Astrocyte of the cerebellum (primary cell): ENCODE results near the gene NAA50.
A peak's percentile ranks its signal among the peaks of the same experiment; 100 is the strongest.

ENCODE experiments used
- DNase-seq: peaks from one replicate; pipeline ENCODE4 v3.0.0-alpha.2; 2011; ENCODE audit warnings: low read depth
- H3K4me3 ChIP-seq: 2 replicates; pipeline ENCODE4 v1.5.1; 2011; ENCODE audit warnings: mild to moderate bottlenecking, low read depth, low read length, moderate library complexity
- CTCF ChIP-seq: IDR thresholded peaks from 2 replicates; pipeline ENCODE4 v1.5.1; 2012; ENCODE audit warnings: low read length, low read depth, moderate library complexity, mild to moderate bottlenecking; ENCODE audit errors: missing control alignments
- in situ Hi-C: cut with HindIII; loops from 2 replicates; pipeline ENCODE4 v1.10.0; 2017; ENCODE audit warnings: low sequenced_read_pairs

Gene NAA50

GRCh38 chr3:113684271-113684819 lies 61.7 kb downstream of the NAA50 start:
- DNase-seq = no peak
- no peak overlapping the region for H3K4me3 ChIP-seq
- in situ Hi-C loops = no loop called here
- no peak for TF ChIP-seq CTCF

DNA sequence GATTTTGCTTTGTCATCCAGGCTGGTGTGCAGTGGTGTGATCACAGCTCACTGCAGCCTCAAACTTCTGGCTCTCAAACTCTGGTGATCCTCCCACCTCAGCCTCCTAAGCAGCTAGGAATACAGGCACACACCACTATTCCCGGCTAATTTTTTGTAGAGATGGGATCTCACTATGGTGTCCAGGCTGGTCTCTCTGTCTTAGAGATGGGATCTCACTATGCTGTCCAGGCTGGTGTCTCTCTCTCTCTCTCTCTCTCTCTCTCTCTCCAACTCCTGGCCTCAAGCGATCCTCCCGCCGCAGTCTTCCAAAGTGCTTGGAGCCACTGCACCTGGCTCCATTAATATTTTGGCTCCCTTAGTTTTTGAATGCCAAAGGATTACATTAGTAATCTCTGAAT lies 67.3 kb downstream of the NAA50 start:
- no peak for DNase-seq
- H3K4me3 ChIP-seq = no peak overlapping the region
- no peak for TF ChIP-seq CTCF
- in situ Hi-C loops = no loop called here

GRCh38 chr3:113677737-113678136 lies 68.3 kb downstream of the NAA50 start:
- no peak for DNase-seq
- in situ Hi-C loops = no loop called here
- H3K4me3 ChIP-seq = no peak overlapping the region
- no peak for TF ChIP-seq CTCF

DNA sequence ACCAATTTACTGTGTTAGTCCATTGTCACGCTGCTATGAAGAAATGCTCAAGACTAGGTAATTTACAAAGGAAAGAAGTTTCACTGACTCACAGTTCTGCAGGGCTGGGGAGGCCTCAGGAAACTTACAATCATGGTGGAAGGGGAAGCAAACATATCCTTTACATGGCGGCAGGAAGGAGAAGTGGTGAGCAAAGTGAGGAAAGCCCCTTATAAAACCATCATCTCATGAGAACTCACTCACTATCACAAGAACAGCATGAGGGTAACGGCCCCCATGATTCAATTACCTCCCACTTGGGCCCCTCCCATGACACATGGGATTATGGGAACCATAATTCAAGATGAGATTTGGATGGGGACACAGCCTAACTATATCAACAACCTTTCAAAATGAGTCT lies 69.8 kb downstream of the NAA50 start:
- no peak for DNase-seq
- in situ Hi-C loops = no loop called here
- TF ChIP-seq CTCF = no peak
- no peak overlapping the region for H3K4me3 ChIP-seq

DNA sequence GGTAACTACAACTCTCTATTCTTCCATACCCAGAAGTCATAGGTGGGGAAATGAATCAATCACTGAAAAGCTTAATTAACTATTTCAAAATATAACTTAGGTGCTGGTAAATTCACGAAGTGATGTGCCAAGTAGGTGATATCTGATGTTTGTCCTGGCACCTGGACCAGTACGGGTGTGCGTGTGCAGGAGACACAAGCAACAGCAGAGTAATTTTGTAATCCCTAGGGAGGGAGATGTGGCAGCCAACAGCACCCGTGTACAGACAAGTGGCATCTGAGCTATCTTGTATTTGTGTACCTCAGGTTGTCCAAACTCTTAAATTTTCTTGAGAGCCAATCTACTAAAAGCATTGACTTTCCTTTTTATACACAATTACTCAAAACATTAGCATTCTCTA lies 72.5 kb downstream of the NAA50 start:
- in situ Hi-C loops = no loop called here
- no peak for TF ChIP-seq CTCF
- H3K4me3 ChIP-seq = no peak overlapping the region

DNA sequence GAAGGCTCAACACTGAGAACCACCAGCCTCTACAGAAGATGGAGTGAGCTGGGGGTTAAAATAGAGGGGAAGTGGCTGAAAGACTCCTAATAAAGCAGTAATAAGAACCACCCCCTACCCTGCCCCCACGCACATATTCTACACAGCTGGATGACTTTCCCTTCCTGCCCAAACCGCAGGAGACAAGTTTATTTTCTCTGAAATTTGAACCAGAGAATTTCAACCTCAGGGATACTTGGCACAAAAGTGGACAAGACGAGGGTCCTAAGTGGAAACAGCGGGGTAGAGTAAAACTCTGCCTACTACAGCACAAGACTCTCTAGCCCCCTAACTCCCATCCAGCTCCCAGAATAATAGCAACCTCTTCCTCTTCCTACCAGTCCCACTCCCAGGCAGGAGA lies 78.0 kb downstream of the NAA50 start:
- DNase-seq = peak; percentile 28
- no peak overlapping the region for H3K4me3 ChIP-seq
- in situ Hi-C loops = no loop called here
- no peak for TF ChIP-seq CTCF

More for the DNA sequence above, 72.5 kb downstream of the NAA50 start:
- DNase-seq = no peak
